HCEC 1CT (cell line): Measurements from ENCODE around the gene AGMO.
A peak's percentile ranks its signal among the peaks of the same experiment; 100 is the strongest.

Experiments
- DNase-seq: peaks from one replicate; pipeline ENCODE4 v3.0.0-alpha.2; 2017

The AGMO gene

GRCh38 chr7:15209429-15209828 is 352.4 kb downstream of the AGMO start:
- no peak for DNase-seq

- DNase-seq = no peak
These were observed 357.4 kb downstream of the AGMO start for GRCh38 chr7:15204421-15204820.

GRCh38 chr7:15199482-15199881 is 362.3 kb downstream of the AGMO start:
- peak; percentile 15 for DNase-seq

- no peak for DNase-seq
These were observed 364.5 kb downstream of the AGMO start for GRCh38 chr7:15197042-15197977.

GRCh38 chr7:15178065-15178464 is 383.8 kb downstream of the AGMO start:
- DNase-seq = no peak

GRCh38 chr7:15176089-15176488 is 385.7 kb downstream of the AGMO start:
- no peak for DNase-seq

- no peak for DNase-seq
These were observed 386.7 kb downstream of the AGMO start for GRCh38 chr7:15175152-15175551.

GRCh38 chr7:15174485-15174884 is 387.3 kb downstream of the AGMO start:
- no peak for DNase-seq

- peak; percentile 19 for DNase-seq
These were observed 393.3 kb downstream of the AGMO start for GRCh38 chr7:15168489-15168888.

GRCh38 chr7:15167912-15168311 is 393.9 kb downstream of the AGMO start:
- DNase-seq = no peak

- DNase-seq = no peak
These were observed 395.2 kb downstream of the AGMO start for GRCh38 chr7:15166620-15167019.

GRCh38 chr7:15159261-15159660 is 402.6 kb downstream of the AGMO start:
- DNase-seq = no peak

- DNase-seq = no peak
These were observed 403.5 kb downstream of the AGMO start for GRCh38 chr7:15158141-15158810.
